H1 (cell line): ENCODE results near the gene PRR5. TPM values are rescaled to one million over a fixed set of nuclear protein-coding genes. Genes with fewer than 3 reads are reported as not detected.

ENCODE experiments used
- CTCF ChIA-PET: fragments of 300-600 bp; sonication (Branson Sonifier 250); formaldehyde crosslinking; loops from one replicate; lab custom pipeline; 2021; ENCODE audit not compliant: partially characterized antibody; lab: Charles Lee
- POLR2A ChIA-PET: fragments of 300-600 bp; sonication (Branson Sonifier 250); formaldehyde crosslinking; loops from one replicate; lab custom pipeline; 2021; ENCODE audit warnings: inconsistent platforms; ENCODE audit not compliant: partially characterized antibody; lab: Charles Lee
- DNase-seq, 2 experiments: peaks; one replicate each; pipeline versions ENCODE4 v3.0.0 to v3.0.0-alpha.2; 2010 to 2022; ENCODE audit warnings: low spot score in 2 of 2, low read depth in 1 of 2, mixed read lengths in 1 of 2
- FAIRE-seq: peaks from 2 replicates; lab custom pipeline; 2011; peaks lifted over from hg19 to GRCh38; lab: Jason Lieb, UNC
- H2AFZ ChIP-seq: 2 replicates; pipeline ENCODE4 v1.8.1; 2012; ENCODE audit warnings: low read length, inconsistent platforms
- H2AK5ac ChIP-seq: 2 replicates; pipeline ENCODE4 v1.6.1; 2013; ENCODE audit warnings: low read depth, low read length
- H2BK120ac ChIP-seq: replicated peaks from 2 replicates; pipeline ENCODE3; 2013; ENCODE audit warnings: low read depth, low read length, inconsistent platforms
- H2BK12ac ChIP-seq: 2 replicates; pipeline ENCODE4 v1.6.1; 2013; ENCODE audit warnings: low read depth, low read length
- H2BK15ac ChIP-seq: 2 replicates; pipeline ENCODE4 v1.6.1; 2013; ENCODE audit warnings: low read length
- H2BK20ac ChIP-seq: 2 replicates; pipeline ENCODE4 v1.6.1; 2013; ENCODE audit warnings: low read length
- H2BK5ac ChIP-seq: 2 replicates; pipeline ENCODE4 v1.6.1; 2013; ENCODE audit warnings: low read depth, low read length
- H3K14ac ChIP-seq: 2 replicates; pipeline ENCODE4 v1.6.1; 2013; ENCODE audit warnings: inconsistent platforms; ENCODE audit not compliant: insufficient read length
- H3K18ac ChIP-seq: 2 replicates; pipeline ENCODE4 v1.6.1; 2013; ENCODE audit warnings: low read length; ENCODE audit errors: extremely low read depth
- H3K23ac ChIP-seq: 2 replicates; pipeline ENCODE4 v1.6.1; 2013; ENCODE audit warnings: inconsistent platforms; ENCODE audit not compliant: insufficient read length
- H3K23me2 ChIP-seq: 2 replicates; pipeline ENCODE4 v1.6.1; 2013; ENCODE audit warnings: low read depth, low read length
- H3K27ac ChIP-seq: 2 replicates; pipeline ENCODE4 v1.6.1; 2011; ENCODE audit warnings: low read depth, low read length, inconsistent platforms
- H3K27me3 ChIP-seq, 4 experiments: replicated peaks in 1 of 4; 1 replicate in 1 of 4; 2 replicates in 3 of 4; pipeline versions ENCODE4 v1.6.1 to v1.8.1; 2011 to 2013; ENCODE audit warnings: low read length in 3 of 4, mild to moderate bottlenecking in 3 of 4, inconsistent platforms in 2 of 4, mixed read lengths in 2 of 4, moderate library complexity in 1 of 4; ENCODE audit not compliant: control insufficient read depth in 3 of 4, insufficient read depth in 3 of 4; ENCODE audit errors: extremely low read depth in 1 of 4
- H3K36me3 ChIP-seq, 4 experiments: 2 replicates each; pipeline versions ENCODE4 v1.6.1 to v1.8.1; 2011 to 2013; ENCODE audit warnings: mild to moderate bottlenecking in 4 of 4, low read length in 3 of 4, moderate library complexity in 2 of 4, control low read depth in 1 of 4, inconsistent platforms in 1 of 4; ENCODE audit not compliant: insufficient read depth in 4 of 4, control insufficient read depth in 2 of 4
- H3K4ac ChIP-seq: replicated peaks from 2 replicates; pipeline ENCODE3; 2013; ENCODE audit warnings: low read length, low read depth, mixed read lengths, inconsistent platforms; ENCODE audit not compliant: insufficient read length
- H3K4me1 ChIP-seq, 4 experiments: replicated peaks in 1 of 4; 1 replicate in 1 of 4; 2 replicates in 3 of 4; pipeline versions ENCODE4 v1.6.1 to v1.8.1; 2011 to 2013; ENCODE audit warnings: low read length in 3 of 4, inconsistent platforms in 2 of 4, mixed read lengths in 1 of 4; ENCODE audit not compliant: insufficient read depth in 4 of 4, control insufficient read depth in 3 of 4
- H3K4me2 ChIP-seq, 2 experiments: 2 replicates each; pipeline versions ENCODE4 v1.6.1 to v1.8.1; 2011 to 2013; ENCODE audit warnings: low read depth in 2 of 2, low read length in 2 of 2, control low read depth in 1 of 2, inconsistent platforms in 1 of 2, mild to moderate bottlenecking in 1 of 2; ENCODE audit not compliant: insufficient read depth in 1 of 2
- H3K4me3 ChIP-seq, 4 experiments: fragments of 200-600, 300-600 bp in 1 of 4; sonication (generic), shearing (Covaris generic), sonication (Bioruptor Twin) in 1 of 4; 2 replicates each; pipeline versions ENCODE4 v1.5.1 to v1.8.1; 2011 to 2016; ENCODE audit warnings: low read length in 4 of 4, low read depth in 3 of 4, control low read depth in 2 of 4, inconsistent platforms in 2 of 4, mild to moderate bottlenecking in 2 of 4, mixed read lengths in 1 of 4, moderate library complexity in 1 of 4; ENCODE audit not compliant: insufficient read depth in 2 of 4; ENCODE audit errors: extremely low read depth in 1 of 4
- H3K56ac ChIP-seq: replicated peaks from 2 replicates; pipeline ENCODE3; 2013; ENCODE audit warnings: low read depth, mild to moderate bottlenecking, mixed read lengths, low read length, inconsistent platforms; ENCODE audit not compliant: insufficient read length
- H3K79me1 ChIP-seq: 2 replicates; pipeline ENCODE4 v1.6.1; 2013; ENCODE audit warnings: low read depth, low read length, control low read depth
- H3K79me2 ChIP-seq, 2 experiments: 2 replicates each; pipeline versions ENCODE4 v1.6.1 to v1.8.1; 2012 to 2013; ENCODE audit warnings: low read length in 2 of 2, mild to moderate bottlenecking in 2 of 2, inconsistent platforms in 1 of 2; ENCODE audit not compliant: insufficient read depth in 2 of 2, control insufficient read depth in 1 of 2
- H3K9ac ChIP-seq, 4 experiments: replicated peaks in 1 of 4; 1 replicate in 1 of 4; 2 replicates in 3 of 4; pipeline versions ENCODE4 v1.6.1 to v1.8.1; 2011 to 2013; ENCODE audit warnings: low read depth in 3 of 4, low read length in 3 of 4, control low read depth in 2 of 4, mild to moderate bottlenecking in 2 of 4, moderate library complexity in 2 of 4, inconsistent platforms in 1 of 4; ENCODE audit errors: extremely low read depth in 1 of 4
- H3K9me3 ChIP-seq, 2 experiments: 2 replicates each; pipeline versions ENCODE4 v1.6.1 to v1.8.1; 2012 to 2013; ENCODE audit warnings: mild to moderate bottlenecking in 2 of 2, moderate library complexity in 2 of 2, control low read depth in 1 of 2, inconsistent platforms in 1 of 2, low read depth in 1 of 2, low read length in 1 of 2, mixed read lengths in 1 of 2; ENCODE audit not compliant: insufficient read depth in 2 of 2
- H4K20me1 ChIP-seq, 2 experiments: replicated peaks in 1 of 2; 2 replicates each; pipeline versions ENCODE3 to v1.8.1; 2011 to 2013; ENCODE audit warnings: inconsistent platforms in 2 of 2, low read length in 2 of 2, mild to moderate bottlenecking in 1 of 2; ENCODE audit not compliant: insufficient read depth in 2 of 2, control insufficient read depth in 1 of 2
- H4K5ac ChIP-seq: 2 replicates; pipeline ENCODE4 v1.6.1; 2013; ENCODE audit warnings: low read length, low read depth, mixed read lengths, inconsistent platforms; ENCODE audit not compliant: insufficient read length
- H4K8ac ChIP-seq: 2 replicates; pipeline ENCODE4 v1.8.0; 2013; ENCODE audit warnings: mild to moderate bottlenecking, moderate library complexity, low read length, inconsistent platforms; ENCODE audit not compliant: insufficient read depth; ENCODE audit errors: extremely low read depth
- H4K91ac ChIP-seq: replicated peaks from 2 replicates; pipeline ENCODE3; 2013; ENCODE audit warnings: low read length, mixed read lengths, inconsistent platforms; ENCODE audit not compliant: insufficient read length
- BRCA1 ChIP-seq: IDR thresholded peaks from 2 replicates; pipeline ENCODE4 v1.6.1; 2012; ENCODE audit warnings: low read depth, low read length, improper control_type of control experiment
- HDAC6 ChIP-seq: IDR thresholded peaks from one replicate; pipeline ENCODE4 v1.7.1; 2012; ENCODE audit warnings: low read depth, mild to moderate bottlenecking, inconsistent platforms, low read length, moderate library complexity
- KDM1A ChIP-seq: fragments of 200-600, 300-600 bp; sonication (generic); IDR thresholded peaks from 2 replicates; pipeline ENCODE4 v1.7.1; 2016; ENCODE audit warnings: mild to moderate bottlenecking, low read length, borderline replicate concordance
- SAP30 ChIP-seq: fragments of 300-600 bp; sonication (generic); IDR thresholded peaks from 2 replicates; pipeline ENCODE4 v1.7.1; 2012; ENCODE audit warnings: low read length, moderate library complexity, mild to moderate bottlenecking, inconsistent platforms; ENCODE audit not compliant: insufficient read depth, insufficient replicate concordance
- WGBS, 2 experiments: shearing (Covaris generic) in 1 of 2; methylation state at CpG; one replicate each; pipeline versions ENCODE4 v1.1.6 to v1.1.7; 2013 to 2015; ENCODE audit warnings: low lambda C conversion rate in 2 of 2, mixed read lengths in 2 of 2, inconsistent platforms in 1 of 2, low coverage in 1 of 2, missing lambda C conversion rate in 1 of 2; ENCODE audit not compliant: insufficient replicate concordance in 2 of 2, insufficient coverage in 1 of 2, insufficient read length in 1 of 2; ENCODE audit errors: extremely low coverage in 1 of 2, missing lambda C conversion rate in 1 of 2; 5-methylcytosine and 5-hydroxymethylcytosine counted together
- polyA plus RNA-seq, 7 experiments: library from polyadenylated mRNA; depleted of rRNA in 3 of 7; stranded (reverse) in 5 of 7; unstranded in 2 of 7; fragments of >200 nt in 5 of 7; fragments of 200-250 nt in 2 of 7; gene quantifications; 1 replicate in 5 of 7; 2 replicates in 1 of 7; 4 replicates in 1 of 7; pipeline versions ENCODE4 v1.2.1 to v1.2.3, GENCODE V29; 2011 to 2013; ENCODE audit warnings: missing spikeins in 2 of 7, mixed read lengths in 2 of 7
- total RNA-seq: library from RNA; stranded (reverse); fragmentation: NEBNext Ultra II Directional; extraction: Animal tissue kit (Norgen Biotek cat#: 25700); gene quantifications from 2 replicates; pipeline ENCODE4 v1.2.1, GENCODE V29; 2021

Gene PRR5
- total and polyA plus RNA-seq, 2 of the 8 experiments (the other 6 are each of a cell fraction or from before 2014, with no cell fraction given), result 16.5 to 25.7 TPM

DNA sequence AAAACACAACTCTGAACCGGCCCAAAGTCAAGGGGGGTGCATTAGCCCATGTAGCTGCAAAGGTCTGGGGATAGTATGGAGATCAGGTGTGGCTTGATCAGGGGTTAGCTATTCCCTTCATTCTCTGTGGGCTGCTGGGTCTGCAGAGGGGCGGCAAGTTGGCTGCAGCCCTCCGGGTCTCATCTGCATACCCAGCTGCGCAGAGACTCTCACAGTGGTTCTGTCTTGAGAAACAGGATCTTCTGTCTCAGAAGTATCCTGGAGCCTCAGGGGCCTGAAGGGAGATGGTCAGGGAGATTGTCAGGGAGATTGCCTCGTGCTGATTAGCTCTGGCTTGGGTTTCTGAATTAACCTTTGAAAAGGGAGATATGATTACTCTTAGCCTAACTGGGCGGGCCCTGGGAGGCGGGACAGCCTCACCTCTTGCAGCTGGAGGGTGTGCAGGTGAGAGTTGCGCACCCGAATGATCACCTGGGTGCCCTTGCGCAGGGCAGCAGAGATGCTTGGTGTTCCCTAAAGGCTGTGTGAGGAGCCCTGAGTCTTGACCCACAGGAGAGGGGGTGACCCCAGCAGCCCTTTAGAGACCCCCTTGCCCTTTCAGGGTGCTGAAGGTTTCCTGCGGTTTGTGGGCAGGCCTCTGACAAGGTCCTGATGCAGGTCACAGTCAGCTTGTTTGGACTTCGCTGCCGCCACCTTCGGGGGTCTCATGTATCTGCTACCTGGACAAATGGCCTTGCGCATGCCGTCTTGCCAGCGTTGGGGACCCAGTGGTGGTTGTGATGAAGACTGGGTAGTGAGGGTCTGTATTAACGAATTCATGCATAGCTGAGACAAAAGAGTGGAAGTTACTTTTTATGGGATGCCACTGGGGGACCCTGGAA, 57.7 kb downstream of the PRR5 start:
- Histone ChIP-seq H2AK5ac (no peak overlapping the region), H3K4me3 (no peak overlapping the region), H3K4me2 (no peak overlapping the region), H3K56ac (no peak overlapping the region), H3K79me2 (peaks cover 0 to 65% of the 10 kb centered on the region in 2 experiments; a peak in 2 of 4 replicates), H4K91ac (no peak overlapping the region), H3K36me3 (no peaks in the 10 kb centered on the region), H3K14ac (no peak overlapping the region), H3K4ac (no peak overlapping the region), H3K79me1 (peaks cover 3% of the 10 kb centered on the region; the same call in 1 of the 2 replicates), H2AFZ (no peak overlapping the region), H3K23ac (no peak overlapping the region), H2BK12ac (no peak overlapping the region), H3K23me2 (peaks cover 2% of the 10 kb centered on the region; the same call in 1 of the 2 replicates), H2BK20ac (no peak overlapping the region), H2BK5ac (no peak overlapping the region), H3K27ac (no peak overlapping the region), H4K5ac (no peak overlapping the region), H3K18ac (no peak overlapping the region), H3K27me3 (no peaks in the 10 kb centered on the region; a peak in 2 of 7 replicates), H2BK120ac (no peak overlapping the region), H3K4me1 (peaks cover 4 to 19% (median 12%) of the 10 kb centered on the region in 4 experiments), H4K8ac (no peak overlapping the region), H3K9me3 (no peaks in the 10 kb centered on the region), H3K9ac (no peak overlapping the region), H4K20me1 (peaks cover 6 to 15% of the 10 kb centered on the region in 2 experiments), H2BK15ac (no peak overlapping the region)
- 90% methylated on average over 18 of the region's 18 CpGs; no CpG with 5 or more reads in 1 of the 2 experiments for WGBS, 2 experiments
- ChIA-PET CTCF (interaction anchor here (1.9 to 2.2 kb wide), 2 partner anchors 24 to 75 kb away, joined by 5 to 7 read pairs; no protein-coding TSS in a partner anchor), POLR2A (interaction anchor here (0.8 to 1.3 kb wide), 2 partner anchors 37 to 40 kb away, joined by 3 read pairs; no protein-coding TSS in a partner anchor)
- DNase-seq, result no peak
- no peak for FAIRE-seq
- TF ChIP-seq BRCA1 (no peak), HDAC6 (no peak), SAP30 (no peak), KDM1A (peak; percentile 51; the same call in 1 of the 2 replicates)
